Endothelial cell (in vitro differentiated cells): Measurements from ENCODE around the gene PCDHGB1. TPM values are rescaled to one million over a fixed set of nuclear protein-coding genes. Genes with fewer than 3 reads are reported as not detected.
"Not testable (repeated sequence)": the region's sequence is repeated elsewhere in the genome, so short reads cannot be mapped to it uniquely, and the experiment has no call there.

Experiments
- DNase-seq: peaks from one replicate; pipeline ENCODE4 v3.0.0; 2021; ENCODE audit warnings: low spot score
- H3K27ac Mint-ChIP-seq: one replicate; pipeline ENCODE4 v1.8.0; 2021; ENCODE audit warnings: mixed read lengths, inconsistent platforms; ENCODE audit not compliant: unreplicated experiment
- H3K27me3 Mint-ChIP-seq: one replicate; pipeline ENCODE4 v1.8.0; 2021; ENCODE audit warnings: mild to moderate bottlenecking, moderate library complexity, mixed read lengths, inconsistent platforms; ENCODE audit not compliant: unreplicated experiment
- H3K36me3 Mint-ChIP-seq: one replicate; pipeline ENCODE4 v1.8.0; 2021; ENCODE audit warnings: mild to moderate bottlenecking, low read depth, mixed read lengths, inconsistent platforms; ENCODE audit not compliant: unreplicated experiment
- H3K4me1 Mint-ChIP-seq: one replicate; pipeline ENCODE4 v1.8.0; 2021; ENCODE audit warnings: mild to moderate bottlenecking, mixed read lengths, inconsistent platforms; ENCODE audit not compliant: unreplicated experiment
- H3K4me3 Mint-ChIP-seq: one replicate; pipeline ENCODE4 v1.8.0; 2021; ENCODE audit warnings: mild to moderate bottlenecking, mixed read lengths, inconsistent platforms; ENCODE audit not compliant: unreplicated experiment
- H3K9me3 Mint-ChIP-seq: one replicate; pipeline ENCODE4 v1.8.0; 2021; ENCODE audit warnings: mixed read lengths, inconsistent platforms; ENCODE audit not compliant: unreplicated experiment
- CTCF ChIP-seq: fragments of 200-600 bp; sonication (generic); IDR thresholded peaks from one replicate; pipeline ENCODE4 v1.5.0; 2021; ENCODE audit warnings: antibody characterized with exemption; ENCODE audit not compliant: unreplicated experiment
- total RNA-seq: library from RNA; stranded (reverse); fragmentation: NEBNext Ultra II Directional; extraction: Animal tissue kit (Norgen Biotek cat#: 25700); gene quantifications from one replicate; pipeline ENCODE4 v1.2.1, GENCODE V29; 2021; ENCODE audit not compliant: unreplicated experiment

Gene PCDHGB1
- total RNA-seq, 1 donor from 2014 or later: 3.1 TPM

- no peak for TF ChIP-seq CTCF
- no peak for DNase-seq
- Mint-ChIP-seq H3K4me1 (peaks cover 3% of the 10 kb centered on the region), H3K9me3 (peaks cover 36% of the 10 kb centered on the region), H3K4me3 (peak overlapping the region; percentile 56), H3K27ac (no peak overlapping the region), H3K36me3 (peaks cover 66% of the 10 kb centered on the region), H3K27me3 (peaks cover 4% of the 10 kb centered on the region)
Measured at GRCh38 chr5:141393267-141393666, 43.4 kb downstream of the PCDHGB1 start.

GRCh38 chr5:141394401-141395187 lies 44.7 kb downstream of the PCDHGB1 start:
- not testable (repeated sequence) for DNase-seq, H3K4me1 Mint-ChIP-seq, H3K27me3 Mint-ChIP-seq, H3K27ac Mint-ChIP-seq
- Mint-ChIP-seq H3K4me3 (peak overlapping the region; percentile 56), H3K36me3 (peaks cover 63% of the 10 kb centered on the region), H3K9me3 (peaks cover 35% of the 10 kb centered on the region)

DNA sequence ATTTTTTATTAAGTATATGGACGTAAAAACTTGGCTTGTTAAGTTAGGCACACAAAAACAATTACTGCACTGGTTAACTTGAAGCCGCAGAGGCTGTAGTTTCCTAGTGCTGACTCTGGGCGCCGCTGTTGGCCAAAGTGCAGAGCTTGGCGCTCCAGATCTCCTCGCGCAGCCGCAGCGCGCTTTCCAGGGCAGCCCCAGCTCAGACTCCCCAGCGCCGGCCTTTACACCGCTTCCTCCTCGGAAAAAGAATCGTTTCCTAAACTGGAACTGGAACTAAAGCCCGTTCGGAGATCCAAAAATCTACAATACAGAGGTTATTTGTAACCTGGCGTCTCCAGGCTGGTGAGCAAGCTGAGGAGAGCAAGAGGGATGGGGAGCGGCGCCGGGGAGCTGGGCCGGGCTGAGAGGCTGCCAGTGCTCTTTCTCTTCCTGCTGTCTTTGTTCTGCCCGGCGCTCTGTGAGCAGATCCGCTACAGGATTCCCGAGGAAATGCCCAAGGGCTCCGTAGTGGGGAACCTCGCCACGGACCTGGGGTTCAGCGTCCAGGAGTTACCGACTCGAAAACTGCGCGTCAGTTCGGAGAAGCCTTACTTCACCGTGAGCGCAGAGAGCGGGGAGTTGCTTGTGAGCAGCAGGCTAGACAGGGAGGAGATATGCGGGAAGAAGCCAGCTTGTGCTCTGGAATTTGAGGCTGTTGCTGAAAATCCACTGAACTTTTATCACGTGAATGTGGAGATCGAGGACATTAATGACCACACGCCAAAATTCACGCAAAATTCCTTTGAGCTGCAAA lies 48.1 kb downstream of the PCDHGB1 start, which contains the start of gene PCDHGB5:
Gene PCDHGB5 (plus strand): TSS at position 192 of the 796 bp plus-strand sequence. CDS start 181 bp downstream, at position 373.
- not testable (repeated sequence) for DNase-seq, H3K4me1 Mint-ChIP-seq, H3K27ac Mint-ChIP-seq, H3K27me3 Mint-ChIP-seq
- Mint-ChIP-seq H3K36me3 (peaks cover 51% of the 10 kb centered on the region), H3K9me3 (peaks cover 36% of the 10 kb centered on the region), H3K4me3 (peak within 1 kb of the TSS; percentile 77)

DNA sequence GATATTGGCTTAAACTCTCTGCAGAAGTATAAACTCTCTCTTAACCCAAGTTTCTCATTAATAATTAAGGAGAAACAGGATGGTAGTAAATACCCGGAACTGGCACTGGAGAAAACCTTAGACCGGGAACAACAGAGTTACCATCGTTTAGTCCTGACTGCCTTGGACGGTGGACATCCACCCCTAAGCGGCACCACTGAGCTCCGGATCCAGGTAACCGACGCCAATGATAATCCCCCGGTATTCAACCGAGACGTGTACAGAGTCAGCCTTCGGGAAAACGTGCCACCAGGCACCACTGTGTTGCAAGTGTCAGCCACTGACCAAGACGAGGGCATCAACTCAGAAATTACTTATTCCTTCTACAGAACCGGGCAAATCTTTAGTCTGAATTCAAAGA lies 48.7 kb downstream of the PCDHGB1 start:
- Mint-ChIP-seq H3K27ac (no peak overlapping the region), H3K27me3 (peaks cover 2% of the 10 kb centered on the region), H3K4me1 (peaks cover 2% of the 10 kb centered on the region), H3K9me3 (peaks cover 34% of the 10 kb centered on the region), H3K4me3 (peak overlapping the region; percentile 77), H3K36me3 (peaks cover 48% of the 10 kb centered on the region)
- no peak for TF ChIP-seq CTCF
- DNase-seq: no peak

GRCh38 chr5:141399555-141400258 lies 49.8 kb downstream of the PCDHGB1 start:
- peaks cover 2% of the 10 kb centered on the region for H3K4me1 Mint-ChIP-seq
- no peak for TF ChIP-seq CTCF
- DNase-seq: no peak
- peaks cover 2% of the 10 kb centered on the region for H3K27me3 Mint-ChIP-seq
- peaks cover 48% of the 10 kb centered on the region for H3K36me3 Mint-ChIP-seq
- H3K9me3 Mint-ChIP-seq: peaks cover 30% of the 10 kb centered on the region
- no peak overlapping the region for H3K27ac Mint-ChIP-seq
- peak overlapping the region; percentile 88 for H3K4me3 Mint-ChIP-seq

Other genes starting within 250 kb of the PCDHGB1 start
- 6.5 TPM for gene PCDHB3, start 249.6 kb upstream of the PCDHGB1 start, total RNA-seq
- gene PCDHB4, start 228.3 kb upstream of the PCDHGB1 start, total RNA-seq: 2.3 TPM
- gene PCDHB5, start 214.9 kb upstream of the PCDHGB1 start, total RNA-seq: 7.8 TPM
- 1.1 TPM for gene PCDHB6, start 200.0 kb upstream of the PCDHGB1 start, total RNA-seq
- gene PCDHB7, start 177.5 kb upstream of the PCDHGB1 start, total RNA-seq: 4.6 TPM
- 9.2 TPM for gene PCDHB8, start 172.3 kb upstream of the PCDHGB1 start, total RNA-seq
- gene PCDHB16, start 167.7 kb upstream of the PCDHGB1 start, total RNA-seq: 10.9 TPM
- 15.2 TPM for gene PCDHB9, start 162.9 kb upstream of the PCDHGB1 start, total RNA-seq
- gene PCDHB10, start 157.7 kb upstream of the PCDHGB1 start, total RNA-seq: 10.3 TPM
- gene PCDHB11, start 150.5 kb upstream of the PCDHGB1 start, total RNA-seq: 6.4 TPM
- gene PCDHB12, start 141.4 kb upstream of the PCDHGB1 start, total RNA-seq: 8.4 TPM
- 7.1 TPM for gene PCDHB13, start 136.2 kb upstream of the PCDHGB1 start, total RNA-seq
- 8.4 TPM for gene PCDHB14, start 126.8 kb upstream of the PCDHGB1 start, total RNA-seq
- gene PCDHB15, start 104.7 kb upstream of the PCDHGB1 start, total RNA-seq: 10.5 TPM
- 0.62 TPM for gene SLC25A2, start 46.0 kb upstream of the PCDHGB1 start, total RNA-seq
- gene TAF7, start 29.3 kb upstream of the PCDHGB1 start, total RNA-seq: 86.4 TPM
- 1.4 TPM for gene PCDHGA1, start 19.6 kb upstream of the PCDHGB1 start, total RNA-seq
- gene PCDHGA2, start 11.3 kb upstream of the PCDHGB1 start, total RNA-seq: 1.6 TPM
- gene PCDHGA3, start 6.3 kb upstream of the PCDHGB1 start, total RNA-seq: 1.4 TPM
- gene PCDHGA4, start 4.9 kb downstream of the PCDHGB1 start, total RNA-seq: 2.0 TPM
- gene PCDHGB2, start 9.9 kb downstream of the PCDHGB1 start, total RNA-seq: 11.1 TPM
- gene PCDHGA5, start 14.1 kb downstream of the PCDHGB1 start, total RNA-seq: 2.4 TPM
- gene PCDHGB3, start 20.1 kb downstream of the PCDHGB1 start, total RNA-seq: 4.1 TPM
- gene PCDHGA6, start 23.8 kb downstream of the PCDHGB1 start, total RNA-seq: 3.9 TPM
- gene PCDHGA7, start 32.6 kb downstream of the PCDHGB1 start, total RNA-seq: 6.3 TPM
- 13.2 TPM for gene PCDHGB4, start 37.6 kb downstream of the PCDHGB1 start, total RNA-seq
- gene PCDHGA8, start 42.5 kb downstream of the PCDHGB1 start, total RNA-seq: 2.6 TPM
- gene PCDHGB5, start 47.8 kb downstream of the PCDHGB1 start, total RNA-seq: 5.5 TPM
- gene PCDHGA9, start 52.7 kb downstream of the PCDHGB1 start, total RNA-seq: 3.1 TPM
- 60.0 TPM for gene PCDHGB6, start 57.9 kb downstream of the PCDHGB1 start, total RNA-seq
- gene PCDHGA10, start 62.9 kb downstream of the PCDHGB1 start, total RNA-seq: 43.0 TPM
- 45.2 TPM for gene PCDHGB7, start 67.6 kb downstream of the PCDHGB1 start, total RNA-seq
- 10.8 TPM for gene PCDHGA11, start 71.0 kb downstream of the PCDHGB1 start, total RNA-seq
- 3.8 TPM for gene PCDHGA12, start 80.4 kb downstream of the PCDHGB1 start, total RNA-seq
- gene PCDHGC3, start 125.9 kb downstream of the PCDHGB1 start, total RNA-seq: 68.2 TPM
- 3.5 TPM for gene PCDHGC4, start 134.9 kb downstream of the PCDHGB1 start, total RNA-seq
- 2.9 TPM for gene PCDHGC5, start 139.0 kb downstream of the PCDHGB1 start, total RNA-seq